ENCODE data around the gene TMEM82. TPM values are rescaled to one million over a fixed set of nuclear protein-coding genes. Genes with fewer than 3 reads are reported as not detected.

TMEM82 gene
- total RNA-seq, 1 experiment from 2014 or later: not detected

- no peak for DNase-seq (ENCODE audit: low spot score)
- Histone ChIP-seq H3K27me3 (replicated peaks; ENCODE audit: insufficient read depth, low read depth, low read length, poor library complexity) (no peaks in the 10 kb centered on the region), H3K36me3 (ENCODE audit: insufficient read depth, low read length, poor library complexity, severe bottlenecking) (peaks cover 27% of the 10 kb centered on the region), H3K27ac (ENCODE audit: low read depth, low read length, poor library complexity, severe bottlenecking) (no peak overlapping the region), H3K4me1 (ENCODE audit: insufficient read depth, low read length, poor library complexity, severe bottlenecking) (no peaks in the 10 kb centered on the region), H3K4me3 (ENCODE audit: low read depth, low read length, poor library complexity, severe bottlenecking) (no peak overlapping the region), H3K9me3 (ENCODE audit: low read depth, low read length, poor library complexity, severe bottlenecking) (no peaks in the 10 kb centered on the region)
- TF ChIP-seq CTCF (conservative IDR thresholded peaks at IDR 0.05; ENCODE audit: low read depth, low read length) (no peak), EZH2 (IDR thresholded peaks at IDR 0.05; ENCODE audit: borderline replicate concordance, low read depth, low read length, poor library complexity, severe bottlenecking) (no peak)
- intact Hi-C loops (cut with micrococcal nuclease; ENCODE audit: unreplicated experiment): no loop called here
- BruUV-seq (replicated peaks): no TSS peak
- ChIA-PET POLR2A (ENCODE audit: low non-redundant PET) (no interaction called here), CTCF (interaction anchor here (0.6 kb wide), 1 partner anchor 42 kb away, joined by 3 read pairs; no protein-coding TSS in a partner anchor)
Observed at GRCh38 chr1:15771836-15772515, 29.7 kb downstream of the TMEM82 start.

GRCh38 chr1:15775706-15776105, 33.4 kb downstream of the TMEM82 start:
- ChIA-PET CTCF (interaction anchor here (1.3 kb wide), 1 partner anchor 16 kb away, joined by 3 read pairs; no protein-coding TSS in a partner anchor), POLR2A (ENCODE audit: low non-redundant PET) (no interaction called here)
- Histone ChIP-seq H3K4me3 (ENCODE audit: low read depth, low read length, poor library complexity, severe bottlenecking) (no peak overlapping the region), H3K4me1 (ENCODE audit: insufficient read depth, low read length, poor library complexity, severe bottlenecking) (no peaks in the 10 kb centered on the region), H3K36me3 (ENCODE audit: insufficient read depth, low read length, poor library complexity, severe bottlenecking) (peaks cover 17% of the 10 kb centered on the region), H3K27me3 (replicated peaks; ENCODE audit: insufficient read depth, low read depth, low read length, poor library complexity) (no peaks in the 10 kb centered on the region), H3K27ac (ENCODE audit: low read depth, low read length, poor library complexity, severe bottlenecking) (no peak overlapping the region), H3K9me3 (ENCODE audit: low read depth, low read length, poor library complexity, severe bottlenecking) (no peaks in the 10 kb centered on the region)
- intact Hi-C loops (cut with micrococcal nuclease; ENCODE audit: unreplicated experiment): no loop called here
- no TSS peak for BruUV-seq (replicated peaks)
- DNase-seq (ENCODE audit: low spot score): no peak
- TF ChIP-seq CTCF (conservative IDR thresholded peaks at IDR 0.05; ENCODE audit: low read depth, low read length) (no peak), EZH2 (IDR thresholded peaks at IDR 0.05; ENCODE audit: borderline replicate concordance, low read depth, low read length, poor library complexity, severe bottlenecking) (no peak)

- H3K4me1 ChIP-seq (ENCODE audit: insufficient read depth, low read length, poor library complexity, severe bottlenecking): no peaks in the 10 kb centered on the region
- no peak overlapping the region for H3K4me3 ChIP-seq (ENCODE audit: low read depth, low read length, poor library complexity, severe bottlenecking)
- no peaks in the 10 kb centered on the region for H3K27me3 ChIP-seq (replicated peaks; ENCODE audit: insufficient read depth, low read depth, low read length, poor library complexity)
- H3K36me3 ChIP-seq (ENCODE audit: insufficient read depth, low read length, poor library complexity, severe bottlenecking): peaks cover 10% of the 10 kb centered on the region
- CTCF ChIA-PET: no interaction called here
- BruUV-seq (replicated peaks): no TSS peak
- no peak for DNase-seq (ENCODE audit: low spot score)
- POLR2A ChIA-PET (ENCODE audit: low non-redundant PET): interaction anchor here (0.6 kb wide), 1 partner anchor 564 kb away, joined by 13 read pairs; no protein-coding TSS in a partner anchor
- no peaks in the 10 kb centered on the region for H3K9me3 ChIP-seq (ENCODE audit: low read depth, low read length, poor library complexity, severe bottlenecking)
- TF ChIP-seq EZH2 (IDR thresholded peaks at IDR 0.05; ENCODE audit: borderline replicate concordance, low read depth, low read length, poor library complexity, severe bottlenecking): no peak
- TF ChIP-seq CTCF (conservative IDR thresholded peaks at IDR 0.05; ENCODE audit: low read depth, low read length): no peak
- H3K27ac ChIP-seq (ENCODE audit: low read depth, low read length, poor library complexity, severe bottlenecking): no peak overlapping the region
- intact Hi-C loops (cut with micrococcal nuclease; ENCODE audit: unreplicated experiment): no loop called here
Observed at GRCh38 chr1:15777909-15778707, 35.8 kb downstream of the TMEM82 start.

All from A673 (cell line).